22Rv1 (cell line): Measurements from ENCODE around the gene VPS29.
"Not testable (repeated sequence)": the region's sequence is repeated elsewhere in the genome, so short reads cannot be mapped to it uniquely, and the experiment has no call there.

ENCODE experiments used
- H3K27ac ChIP-seq: fragments of 450-650 bp; 2 replicates; pipeline ENCODE4 v1.5.1; 2017
- ZFX ChIP-seq: fragments of 450-650 bp; IDR thresholded peaks from 2 replicates; pipeline ENCODE4 v1.6.1; 2017; ENCODE audit warnings: antibody characterized with exemption, borderline replicate concordance
- TF ChIP-seq, protein P1 (sequence below): fragments of 450-650 bp; IDR thresholded peaks from 2 replicates; pipeline ENCODE4 v1.5.1; 2017; ENCODE audit warnings: mild to moderate bottlenecking

The VPS29 gene

DNA sequence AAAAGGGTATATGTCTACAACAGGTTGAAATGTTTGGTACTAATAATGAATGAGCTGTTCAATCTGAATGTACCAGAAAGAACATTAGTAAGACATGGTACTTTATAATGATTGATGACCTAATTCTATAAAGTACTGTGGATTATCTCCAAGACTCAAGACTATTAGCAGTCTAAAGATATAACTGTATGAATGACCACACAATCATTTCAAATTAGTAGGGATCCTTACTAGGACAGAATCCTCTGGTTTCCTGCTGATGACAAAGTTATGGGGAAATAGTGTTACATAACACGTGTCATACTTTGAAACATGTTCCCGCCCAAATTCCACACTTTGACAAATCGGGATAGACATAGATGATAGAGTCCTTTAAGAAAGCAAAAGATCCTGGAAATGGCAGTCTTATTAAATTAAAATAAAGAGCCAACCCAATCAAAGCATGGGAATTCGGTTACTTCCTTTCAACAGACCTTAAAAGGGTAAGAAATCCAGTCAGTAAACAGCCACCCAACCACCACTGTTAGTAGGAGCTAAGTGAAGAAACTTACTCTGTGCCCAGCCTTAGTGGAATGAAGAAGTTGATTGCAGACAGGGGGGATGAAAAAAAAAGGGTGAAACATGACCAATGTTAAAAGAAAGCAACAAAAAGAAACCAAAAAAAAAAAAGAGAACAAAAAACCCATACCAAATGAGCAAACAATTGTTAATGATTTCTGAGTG lies 2.8 kb downstream of the VPS29 start:
- no peak overlapping the region for H3K27ac ChIP-seq
- TF ChIP-seq, protein P1, sequence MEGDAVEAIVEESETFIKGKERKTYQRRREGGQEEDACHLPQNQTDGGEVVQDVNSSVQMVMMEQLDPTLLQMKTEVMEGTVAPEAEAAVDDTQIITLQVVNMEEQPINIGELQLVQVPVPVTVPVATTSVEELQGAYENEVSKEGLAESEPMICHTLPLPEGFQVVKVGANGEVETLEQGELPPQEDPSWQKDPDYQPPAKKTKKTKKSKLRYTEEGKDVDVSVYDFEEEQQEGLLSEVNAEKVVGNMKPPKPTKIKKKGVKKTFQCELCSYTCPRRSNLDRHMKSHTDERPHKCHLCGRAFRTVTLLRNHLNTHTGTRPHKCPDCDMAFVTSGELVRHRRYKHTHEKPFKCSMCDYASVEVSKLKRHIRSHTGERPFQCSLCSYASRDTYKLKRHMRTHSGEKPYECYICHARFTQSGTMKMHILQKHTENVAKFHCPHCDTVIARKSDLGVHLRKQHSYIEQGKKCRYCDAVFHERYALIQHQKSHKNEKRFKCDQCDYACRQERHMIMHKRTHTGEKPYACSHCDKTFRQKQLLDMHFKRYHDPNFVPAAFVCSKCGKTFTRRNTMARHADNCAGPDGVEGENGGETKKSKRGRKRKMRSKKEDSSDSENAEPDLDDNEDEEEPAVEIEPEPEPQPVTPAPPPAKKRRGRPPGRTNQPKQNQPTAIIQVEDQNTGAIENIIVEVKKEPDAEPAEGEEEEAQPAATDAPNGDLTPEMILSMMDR, result no peak
- TF ChIP-seq ZFX, result no peak

DNA sequence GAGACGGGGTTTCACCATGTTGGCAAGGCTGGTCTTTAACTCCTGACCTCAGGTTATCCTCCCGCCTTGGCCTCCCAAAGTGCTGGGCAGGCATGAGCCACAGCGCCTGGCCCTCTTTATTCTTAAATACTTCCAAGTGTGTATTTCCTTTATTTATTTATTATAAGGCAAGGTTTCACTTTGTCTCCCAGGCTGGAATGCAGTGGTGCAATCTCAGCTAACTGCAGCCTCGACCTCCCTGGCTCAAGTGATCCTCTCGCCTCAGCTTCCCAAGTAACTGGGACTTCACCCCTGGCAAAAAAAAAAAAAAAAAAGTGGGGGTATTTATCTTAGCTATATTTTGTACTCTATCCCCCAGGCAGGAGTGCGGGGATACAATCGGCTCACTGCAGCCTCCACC lies 26.5 kb downstream of the VPS29 start:
- H3K27ac ChIP-seq, result no peak overlapping the region
- TF ChIP-seq, protein P1, result no peak
- TF ChIP-seq ZFX, result no peak

DNA sequence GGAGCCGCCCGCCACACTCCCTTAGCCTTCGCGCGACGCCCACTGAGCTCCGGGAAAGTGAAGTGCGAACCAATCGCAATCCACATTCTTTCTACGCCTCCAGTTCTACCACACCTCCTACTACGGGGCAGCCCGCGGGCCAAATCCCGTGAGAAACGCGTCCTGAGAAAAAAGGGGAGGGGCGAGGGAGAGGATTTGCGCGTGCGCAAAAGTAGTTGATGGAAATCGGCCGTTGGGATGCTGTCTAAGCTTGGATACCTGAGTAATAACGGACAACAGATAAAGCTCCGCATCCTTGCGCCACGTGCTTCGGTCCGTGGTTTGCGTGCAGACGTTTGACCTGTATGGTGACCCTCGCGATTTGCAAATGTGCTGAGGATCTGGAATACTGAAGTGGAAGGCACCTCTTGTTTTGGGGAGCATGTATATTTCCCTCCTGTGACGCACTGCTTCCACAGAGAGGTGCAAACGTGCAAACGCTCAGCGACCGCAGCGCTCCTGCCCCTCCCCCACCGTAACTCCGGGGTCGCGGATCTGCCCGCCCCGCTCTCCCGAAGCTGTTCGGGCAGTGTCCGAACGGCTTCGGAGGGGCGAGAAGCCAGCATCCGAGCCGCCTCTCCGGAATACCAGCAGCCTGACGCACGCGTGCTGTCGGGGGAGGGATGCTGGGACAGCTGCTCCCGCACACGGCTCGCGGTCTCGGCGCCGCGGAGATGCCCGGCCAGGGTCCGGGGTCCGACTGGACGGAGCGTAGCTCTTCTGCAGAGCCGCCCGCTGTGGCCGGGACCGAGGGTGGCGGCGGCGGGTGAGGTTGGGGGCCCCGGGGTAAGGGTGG lies 33.5 kb downstream of the VPS29 start, which contains the start of the genes FAM216A and GPN3:
FAM216A (plus strand) TSS at position 632 of the 835 bp plus-strand sequence; CDS start at position 663, 31 bp downstream.
GPN3 (minus strand) TSS at position 44 of the 835 bp plus-strand sequence. CDS start 54 bp downstream, outside the sequence.
- peak within 1 kb of the TSS; percentile 96 for H3K27ac ChIP-seq

DNA sequence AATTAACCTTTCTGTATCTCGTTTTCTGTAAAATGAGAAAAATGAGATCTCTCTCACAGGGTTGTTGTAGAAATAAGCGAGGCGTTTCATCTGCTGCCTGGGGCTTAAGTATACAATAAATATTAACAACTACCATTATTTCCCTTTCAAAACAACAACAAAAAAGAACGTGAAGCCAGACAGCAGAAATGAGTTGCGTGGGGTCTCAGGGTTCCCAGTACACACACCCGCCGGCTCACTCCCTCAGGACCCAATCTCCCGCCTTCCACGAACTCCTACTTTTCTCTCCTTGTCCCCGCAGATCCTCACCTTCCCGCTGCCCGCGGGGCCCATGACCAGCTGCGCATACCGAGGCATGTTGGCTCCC lies 34.1 kb downstream of the VPS29 start:
- TF ChIP-seq, protein P1, result no peak
- no peak for TF ChIP-seq ZFX
- peak overlapping the region; percentile 96 for H3K27ac ChIP-seq

More for the DNA sequence above, 33.5 kb downstream of the VPS29 start, which contains the start of the genes FAM216A and GPN3:
- TF ChIP-seq, protein P1, result no peak
- TF ChIP-seq ZFX, result no peak

DNA sequence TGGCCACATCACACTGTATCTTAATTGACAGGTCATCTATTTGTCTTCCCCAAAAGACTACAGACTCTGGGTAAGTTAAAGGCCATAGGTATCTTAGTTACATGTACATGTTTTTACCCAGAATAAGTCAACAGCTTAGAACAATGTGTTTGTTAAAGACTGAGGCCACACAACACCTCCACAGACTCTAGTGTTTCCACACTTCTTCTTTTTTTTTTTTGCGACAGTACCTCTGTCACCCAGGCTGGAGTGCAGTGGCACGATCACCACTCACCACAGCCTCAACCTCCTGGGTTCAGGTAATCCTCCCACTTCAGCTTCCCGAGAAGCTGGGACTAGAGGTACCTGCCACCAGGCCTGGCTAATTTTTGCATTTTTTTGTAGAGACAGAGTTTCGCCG lies 35.1 kb downstream of the VPS29 start:
- peak overlapping the region; percentile 96 for H3K27ac ChIP-seq
- TF ChIP-seq, protein P1, result no peak
- no peak for TF ChIP-seq ZFX

DNA sequence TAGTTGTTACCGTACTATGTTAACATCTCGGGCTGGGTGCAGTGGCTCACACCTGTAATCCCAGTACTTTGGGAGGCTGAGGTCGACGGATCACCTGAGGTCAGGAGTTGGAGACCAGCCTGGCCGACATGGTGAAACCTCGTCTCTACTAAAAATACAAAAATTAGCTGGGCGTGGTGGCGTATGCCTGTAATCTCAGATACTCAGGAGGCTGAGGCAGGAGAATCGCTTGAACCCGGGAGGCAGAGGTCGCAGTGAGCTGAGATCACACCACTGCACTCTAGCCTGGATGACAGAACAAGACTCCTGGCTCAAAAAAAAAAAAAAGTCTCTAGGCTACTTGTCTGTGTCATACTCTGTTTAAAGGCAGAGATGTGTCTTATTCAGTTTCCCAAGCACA lies 36.1 kb downstream of the VPS29 start:
- H3K27ac ChIP-seq, result not testable (repeated sequence)

DNA sequence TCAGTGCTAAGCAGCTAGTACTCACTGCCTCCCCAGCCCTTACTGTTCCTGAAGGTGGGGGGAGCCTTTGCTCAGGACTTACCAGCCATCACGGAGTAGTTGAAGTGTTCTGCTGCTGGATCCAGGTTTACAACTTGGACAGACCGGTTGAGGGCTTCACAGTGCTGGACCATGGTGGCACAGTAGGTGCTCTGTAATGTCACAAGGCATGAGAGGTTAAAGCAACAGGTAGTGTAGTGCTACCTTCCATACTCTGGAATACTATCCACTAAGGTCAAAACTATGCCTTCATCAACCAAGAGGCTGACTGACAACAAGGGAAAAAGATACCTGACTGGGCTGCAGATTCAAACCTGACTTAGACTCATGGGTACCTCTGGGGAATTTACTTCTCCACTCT lies 36.9 kb downstream of the VPS29 start:
- no peak overlapping the region for H3K27ac ChIP-seq

DNA sequence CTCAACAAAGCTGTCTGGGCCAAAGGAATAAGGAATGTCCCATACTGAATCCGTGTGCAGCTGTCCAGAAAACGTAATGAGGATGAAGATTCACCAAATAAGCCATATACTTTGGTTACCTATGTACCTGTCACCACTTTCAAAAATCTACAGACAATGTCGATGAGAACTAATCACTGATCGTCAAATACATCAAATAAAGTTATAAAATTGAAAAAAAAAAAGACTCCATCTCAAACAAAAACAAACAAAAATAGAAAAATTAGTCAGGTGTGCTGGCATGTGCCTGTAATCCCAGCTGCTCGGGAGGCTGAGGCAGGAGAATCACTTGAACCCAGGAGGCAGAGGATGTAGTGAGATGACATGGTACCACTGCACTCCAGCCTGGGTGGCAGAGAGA lies 40.7 kb downstream of the VPS29 start:
- not testable (repeated sequence) for H3K27ac ChIP-seq

More for the DNA sequence above, 36.9 kb downstream of the VPS29 start:
- TF ChIP-seq ZFX, result no peak
- TF ChIP-seq, protein P1, result no peak
